HEK293 (cell line): ENCODE measurements around the gene MMADHC.

Experiments
- CTCF ChIP-seq: fragments of 450-650 bp; formaldehyde crosslinking; IDR thresholded peaks from 2 replicates; pipeline ENCODE4 v1.5.1; 2016; ENCODE audit warnings: missing biosample characterization, missing genetic modification characterization
- GLIS2 ChIP-seq: fragments of 450-650 bp; formaldehyde crosslinking; IDR thresholded peaks from 2 replicates; pipeline ENCODE4 v1.5.1; 2016; ENCODE audit warnings: missing biosample characterization, missing genetic modification characterization
- ZBTB20 ChIP-seq: fragments of 450-650 bp; formaldehyde crosslinking; IDR thresholded peaks from 2 replicates; pipeline ENCODE4 v1.5.1; 2016; ENCODE audit warnings: missing biosample characterization, missing genetic modification characterization
- ZBTB49 ChIP-seq: fragments of 450-650 bp; formaldehyde crosslinking; IDR thresholded peaks from 2 replicates; pipeline ENCODE4 v1.5.1; 2016; ENCODE audit warnings: missing biosample characterization, missing genetic modification characterization, low read depth
- ZNF280D ChIP-seq: fragments of 450-650 bp; formaldehyde crosslinking; IDR thresholded peaks from 2 replicates; pipeline ENCODE4 v1.5.1; 2016; ENCODE audit warnings: missing biosample characterization, missing genetic modification characterization
- ZNF302 ChIP-seq: fragments of 450-650 bp; formaldehyde crosslinking; IDR thresholded peaks from 2 replicates; pipeline ENCODE4 v1.5.1; 2016; ENCODE audit warnings: missing biosample characterization, missing genetic modification characterization, low read depth
- ZNF416 ChIP-seq: fragments of 450-650 bp; formaldehyde crosslinking; IDR thresholded peaks from 2 replicates; pipeline ENCODE4 v1.5.1; 2016; ENCODE audit warnings: missing biosample characterization, missing genetic modification characterization
- ZNF488 ChIP-seq: fragments of 450-650 bp; formaldehyde crosslinking; IDR thresholded peaks from 2 replicates; pipeline ENCODE4 v1.5.1; 2016; ENCODE audit warnings: missing biosample characterization, missing genetic modification characterization
- ZNF501 ChIP-seq: fragments of 450-650 bp; formaldehyde crosslinking; IDR thresholded peaks from 2 replicates; pipeline ENCODE4 v1.5.1; 2016; ENCODE audit warnings: missing biosample characterization, missing genetic modification characterization
- ZNF596 ChIP-seq: fragments of 450-650 bp; IDR thresholded peaks from 2 replicates; pipeline ENCODE4 v1.5.0; 2018; ENCODE audit warnings: missing biosample characterization, mild to moderate bottlenecking, missing genetic modification characterization, moderate library complexity
- ZNF639 ChIP-seq: fragments of 450-650 bp; formaldehyde crosslinking; IDR thresholded peaks from 2 replicates; pipeline ENCODE4 v1.5.1; 2016; ENCODE audit warnings: missing biosample characterization, missing genetic modification characterization
- ZNF747 ChIP-seq: fragments of 450-650 bp; formaldehyde crosslinking; IDR thresholded peaks from 2 replicates; pipeline ENCODE4 v1.5.1; 2016; ENCODE audit warnings: missing biosample characterization, missing genetic modification characterization
- ZSCAN23 ChIP-seq: fragments of 450-650 bp; formaldehyde crosslinking; IDR thresholded peaks from 2 replicates; pipeline ENCODE4 v1.5.1; 2016; ENCODE audit warnings: missing biosample characterization, missing genetic modification characterization

GRCh38 chr2:149625271-149625670 lies 37.7 kb upstream of the MMADHC start:
- TF ChIP-seq CTCF (tag by site-specific recombination) (no peak), ZNF747 (tag by site-specific recombination) (no peak), ZBTB49 (tag by site-specific recombination) (no peak), ZNF488 (tag by site-specific recombination) (no peak), ZNF501 (tag by site-specific recombination) (no peak), ZSCAN23 (tag by site-specific recombination) (no peak), ZNF416 (tag by site-specific recombination) (no peak), ZNF302 (tag by site-specific recombination) (no peak), ZNF639 (no peak), GLIS2 (tag by site-specific recombination) (no peak), ZNF596 (tag by site-specific recombination) (no peak), ZNF280D (tag by site-specific recombination) (no peak), ZBTB20 (tag by site-specific recombination) (no peak)
